NOMO-1 treated with dmso at 0.1 percent for 144 hours (cell line): ENCODE results near the gene MYO1E.
"Not testable (repeated sequence)": the region's sequence is repeated elsewhere in the genome, so short reads cannot be mapped to it uniquely, and the experiment has no call there.

ENCODE experiments used
- DNase-seq: peaks from one replicate; lab custom pipeline; 2025; ENCODE audit not compliant: unreplicated experiment; lab: John Stamatoyannopoulos, UW

The MYO1E gene

DNA sequence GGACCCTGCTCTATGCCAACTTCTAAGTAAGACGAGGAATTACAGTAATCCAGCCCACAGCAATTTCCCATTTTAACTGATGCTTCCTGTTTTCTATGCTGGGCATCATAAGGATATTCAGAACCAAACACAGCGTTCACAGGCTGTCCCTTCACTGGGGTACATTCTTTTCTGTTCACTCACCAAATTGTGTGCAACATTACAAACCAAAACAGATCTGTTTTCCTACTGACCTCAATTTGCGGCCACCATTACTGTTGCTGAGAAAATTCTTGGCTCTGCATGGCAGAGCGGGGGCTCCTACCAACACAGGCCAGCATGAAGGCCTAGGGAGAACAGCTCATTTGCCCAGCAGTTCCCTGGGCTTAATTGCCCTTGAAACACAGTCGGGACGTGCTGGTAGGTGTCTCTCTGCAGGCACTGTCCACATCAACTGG lies 76.5 kb downstream of the MYO1E start:
- no peak for DNase-seq

DNA sequence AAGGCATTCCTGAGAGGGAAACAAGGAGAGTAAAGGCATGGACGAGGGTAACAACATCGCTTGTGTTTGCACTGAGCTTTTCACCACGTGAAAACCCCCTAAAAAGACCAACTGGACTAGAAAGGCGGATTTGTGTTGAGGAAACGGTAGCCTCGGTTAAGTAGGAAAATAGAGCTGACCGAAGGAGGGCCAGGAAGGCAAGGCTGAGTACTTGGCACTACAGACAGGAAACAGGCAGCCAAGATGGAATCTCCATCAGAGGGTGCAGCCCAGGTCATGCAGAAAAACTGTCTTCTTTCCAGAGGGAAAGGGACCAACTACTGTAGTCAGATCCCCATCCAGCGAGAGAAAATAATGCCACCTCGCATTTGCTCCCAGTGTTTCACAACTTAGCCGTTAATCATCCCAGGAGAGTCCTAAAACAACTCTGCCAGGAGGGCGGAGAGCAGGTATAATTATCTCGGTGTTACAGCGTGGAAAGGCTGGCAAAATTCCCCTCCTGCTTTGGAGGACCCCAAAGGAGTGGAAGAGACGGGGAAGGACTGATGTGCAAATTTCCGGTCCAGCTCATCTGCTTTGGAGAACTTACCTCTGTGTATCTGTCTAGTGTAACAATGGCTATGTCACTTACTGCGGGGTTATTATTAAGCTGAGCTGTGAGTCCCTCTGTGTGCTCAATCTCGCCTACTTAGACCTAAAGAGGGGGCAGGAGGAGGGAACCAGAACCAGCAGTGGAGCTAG lies 77.2 kb downstream of the MYO1E start:
- DNase-seq, result no peak

DNA sequence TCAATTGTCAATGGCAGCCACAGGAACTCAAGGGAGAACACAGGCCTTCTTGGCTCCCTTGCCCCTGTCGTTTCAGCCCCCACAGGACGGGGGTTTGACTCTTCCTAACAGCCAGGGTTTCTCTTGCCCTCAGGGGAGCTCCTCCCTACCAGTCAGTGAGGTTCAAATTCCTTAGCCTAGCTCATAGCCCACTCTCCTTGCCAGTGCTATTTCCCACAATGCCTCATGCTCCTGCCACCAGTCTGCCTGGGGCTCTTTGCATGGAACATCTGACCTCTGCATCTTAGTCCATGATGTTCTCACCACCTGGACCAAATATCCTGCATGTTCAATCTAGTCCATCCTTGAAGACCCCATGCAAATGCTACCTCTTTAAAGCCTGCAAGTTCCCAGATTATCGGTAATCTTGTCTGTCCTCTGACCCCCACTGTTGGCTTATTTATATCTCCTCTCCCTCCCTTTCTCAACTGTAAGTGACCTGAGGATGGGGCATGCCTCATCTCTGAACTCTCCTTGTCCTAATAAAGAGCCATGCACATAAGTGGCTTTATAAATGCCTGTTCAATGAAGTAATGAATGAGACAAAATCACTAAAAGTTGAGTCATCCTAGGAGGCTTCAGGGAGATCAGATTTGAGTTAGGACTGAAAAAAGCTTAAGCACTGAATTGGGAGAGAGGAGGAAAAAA lies 78.0 kb downstream of the MYO1E start:
- DNase-seq, result no peak

DNA sequence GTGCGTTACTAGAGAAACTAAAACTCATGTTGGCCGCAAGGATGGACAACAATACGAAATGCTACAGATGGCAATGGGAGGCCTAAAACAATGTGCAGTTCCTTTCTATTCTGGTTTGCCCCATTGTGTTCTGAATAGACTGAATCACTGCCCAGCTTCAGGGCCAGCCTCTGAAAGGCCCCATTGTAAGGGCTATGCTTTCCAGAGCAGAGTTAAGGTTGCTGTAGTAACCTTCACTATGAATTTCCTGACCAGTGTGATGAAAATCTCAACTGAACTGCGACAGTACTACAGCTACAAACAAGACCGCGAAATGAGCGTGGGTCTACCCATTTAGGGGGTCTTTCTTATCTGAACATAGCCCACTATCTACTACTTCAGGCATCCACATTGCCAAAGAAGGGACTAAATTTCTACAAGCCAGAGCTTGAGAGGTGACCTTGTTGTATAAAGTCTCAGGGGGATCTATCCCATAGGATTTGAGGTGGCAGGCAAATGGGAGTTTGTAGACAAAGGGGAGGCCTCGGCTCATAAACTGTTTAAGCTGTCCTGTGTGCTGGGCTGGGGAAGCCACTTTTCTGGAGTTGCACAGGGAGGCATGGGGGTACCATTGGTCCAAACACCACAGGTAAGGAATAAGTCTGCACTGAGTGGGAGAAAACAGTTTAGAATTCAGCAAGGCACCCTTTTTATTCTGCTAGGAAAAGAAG lies 80.1 kb downstream of the MYO1E start:
- no peak for DNase-seq

DNA sequence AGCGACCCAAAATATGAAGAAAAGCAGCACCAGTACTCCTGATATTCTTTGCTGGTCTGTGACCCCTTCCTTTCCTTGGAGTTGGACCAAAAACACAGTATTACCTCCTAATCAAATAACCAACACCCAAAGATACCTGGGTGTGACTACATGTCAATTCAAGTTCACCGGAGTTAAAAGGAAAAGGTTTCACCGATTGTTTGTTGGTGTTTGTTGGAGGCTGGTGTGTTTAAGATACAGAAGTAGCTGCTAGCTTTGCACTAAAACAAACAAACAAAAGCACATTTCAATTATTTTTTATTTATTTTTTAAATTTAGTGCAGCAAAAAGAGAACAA lies 81.5 kb downstream of the MYO1E start:
- DNase-seq, result no peak

DNA sequence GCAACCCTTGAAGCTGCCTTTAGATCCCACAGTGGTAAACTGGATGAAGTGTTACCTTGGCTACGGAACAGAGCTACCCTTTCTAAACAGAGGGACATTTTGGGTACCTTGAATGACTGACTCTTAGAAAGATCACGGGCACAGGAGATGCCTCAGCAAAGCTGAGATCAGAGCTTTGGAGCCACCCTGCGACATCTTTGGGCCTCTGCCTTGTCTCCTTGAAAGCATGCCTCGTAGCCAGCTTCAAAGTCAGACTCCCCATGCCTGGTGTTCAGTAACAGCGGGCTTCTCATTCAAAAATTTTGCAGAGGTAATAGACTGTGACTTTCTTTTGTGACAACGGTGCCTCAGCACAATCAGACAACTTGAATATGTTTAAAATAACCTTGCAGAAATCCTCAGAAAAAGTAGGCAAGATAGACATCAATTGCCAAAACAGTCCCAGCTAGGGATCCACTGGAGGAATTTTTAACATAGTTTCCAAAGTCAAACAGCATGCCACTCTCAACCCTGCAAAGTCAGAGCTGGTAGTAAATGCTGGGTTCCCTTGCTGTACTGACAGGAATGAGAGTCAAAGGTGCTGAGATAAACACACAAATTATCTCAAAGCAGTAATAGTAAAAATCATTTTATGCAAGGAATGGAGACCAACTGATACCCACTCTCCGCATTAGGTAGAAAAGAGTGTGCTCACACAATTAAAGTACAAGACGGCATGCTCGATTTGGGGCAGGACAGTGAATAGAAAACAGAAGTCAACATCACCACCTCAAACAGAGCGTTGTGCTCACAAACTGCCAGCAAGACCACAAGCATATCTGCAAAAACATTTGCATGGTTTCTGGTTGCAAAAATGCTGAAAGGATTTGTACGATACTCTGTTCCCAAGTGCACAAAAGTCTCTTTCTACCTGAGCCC lies 82.1 kb downstream of the MYO1E start:
- DNase-seq, result no peak

DNA sequence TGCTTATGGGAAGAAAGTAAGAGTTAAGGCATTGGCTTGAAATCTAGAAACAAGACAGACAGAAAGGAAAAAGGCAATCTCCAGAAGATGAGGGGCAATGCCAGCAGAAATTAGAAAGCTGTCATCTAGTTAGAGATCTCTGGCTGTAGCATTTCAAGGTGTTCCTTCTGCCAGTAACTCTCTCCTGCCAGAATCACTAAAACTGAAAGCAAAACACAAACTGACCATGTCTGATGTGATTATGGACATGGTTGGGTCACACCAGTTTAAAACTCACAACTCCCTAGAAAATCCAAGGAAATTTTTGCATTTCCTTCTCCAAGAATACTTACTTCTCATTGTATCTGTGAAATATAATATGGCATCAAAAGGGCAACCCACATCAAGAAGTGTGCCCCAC lies 83.1 kb downstream of the MYO1E start:
- DNase-seq, result no peak

DNA sequence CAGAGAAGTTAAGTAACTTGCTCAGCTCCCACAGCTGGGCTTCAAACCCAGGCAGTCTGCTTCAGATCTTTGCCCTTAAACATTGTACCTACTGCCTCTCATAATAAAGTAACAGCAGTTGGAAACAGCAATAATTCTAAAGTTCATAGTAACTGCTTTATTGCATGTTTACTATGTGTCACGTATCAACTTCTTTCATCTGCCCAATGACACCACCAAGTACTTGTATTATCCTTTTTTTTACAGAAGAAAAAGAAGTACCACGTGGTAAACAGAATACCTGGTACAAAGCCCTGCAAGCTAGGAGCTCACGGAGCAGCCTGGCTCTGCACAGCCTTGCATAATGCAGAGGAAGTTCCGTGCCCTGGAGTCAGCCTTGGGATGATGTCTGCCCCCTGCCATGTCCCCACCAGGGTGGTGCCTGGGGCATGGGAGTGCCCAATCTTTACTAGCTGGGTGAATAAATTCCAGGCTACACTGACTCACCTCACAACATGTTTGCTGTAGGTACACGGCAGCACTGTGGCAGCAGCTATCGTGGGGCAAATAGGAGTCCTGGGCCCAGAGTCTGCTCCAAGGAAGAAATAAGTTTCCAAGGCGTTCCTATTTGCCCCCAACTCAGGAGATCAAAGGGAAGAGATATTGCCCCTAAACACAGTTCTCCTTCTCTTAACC lies 88.8 kb downstream of the MYO1E start:
- no peak for DNase-seq

DNA sequence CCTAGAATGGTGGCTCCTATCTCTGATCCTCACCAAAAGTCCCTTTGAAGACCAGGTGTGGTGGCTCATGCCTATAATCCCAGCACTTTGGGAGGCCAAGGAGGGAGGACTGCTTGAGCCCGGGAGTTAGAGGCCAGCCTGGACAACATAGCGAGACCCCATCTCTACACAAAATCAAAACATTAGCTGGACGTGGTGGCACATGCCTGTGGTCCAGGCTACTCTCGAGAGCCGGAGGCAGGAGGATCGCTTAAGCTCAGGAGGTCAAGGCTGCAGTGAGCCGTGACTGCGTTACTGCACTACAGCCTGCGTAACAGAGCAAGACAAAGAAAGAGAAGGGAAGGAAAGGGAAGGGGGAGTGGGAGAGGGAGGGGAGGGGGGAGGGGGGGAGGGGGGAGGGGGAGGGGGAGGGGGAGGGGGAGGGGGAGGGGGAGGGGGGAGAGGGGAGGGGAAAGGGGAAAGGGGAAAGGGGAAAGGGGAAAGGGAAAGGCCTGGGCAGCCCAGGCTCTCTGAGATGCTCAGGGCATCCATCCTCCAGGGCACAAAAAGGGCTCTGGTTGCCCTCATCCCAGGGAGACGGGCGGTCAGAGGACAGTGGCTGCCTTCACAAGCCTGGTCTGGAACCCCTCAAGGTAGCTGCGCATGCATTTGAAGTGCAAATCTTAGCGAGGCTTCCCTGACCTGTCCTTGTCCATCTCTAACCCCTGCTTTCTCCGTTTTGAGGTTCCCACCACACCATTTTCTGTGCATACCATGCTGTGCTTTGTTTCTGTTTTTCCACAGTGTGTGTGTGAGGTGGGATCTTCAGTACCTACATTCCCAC lies 89.9 kb downstream of the MYO1E start:
- no peak for DNase-seq

DNA sequence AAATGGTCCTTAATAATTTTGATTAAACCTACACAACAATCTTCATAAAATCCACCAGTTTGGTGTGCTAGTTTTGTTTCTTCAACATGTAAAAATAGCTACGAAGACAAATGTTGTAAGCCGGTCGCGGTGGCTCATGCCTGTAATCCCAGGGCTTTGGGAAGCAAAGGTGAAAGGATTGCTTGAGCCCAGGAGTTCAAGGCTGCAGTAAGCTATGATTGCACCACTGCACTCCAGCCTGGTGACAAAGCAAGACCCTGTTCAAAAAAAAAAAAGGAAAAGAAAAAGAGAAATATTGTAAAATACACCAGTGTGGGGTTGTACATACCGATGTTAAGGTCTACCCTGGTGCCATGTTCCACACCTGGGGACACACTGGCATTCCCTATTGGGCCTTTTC lies 91.0 kb downstream of the MYO1E start:
- no peak for DNase-seq

DNA sequence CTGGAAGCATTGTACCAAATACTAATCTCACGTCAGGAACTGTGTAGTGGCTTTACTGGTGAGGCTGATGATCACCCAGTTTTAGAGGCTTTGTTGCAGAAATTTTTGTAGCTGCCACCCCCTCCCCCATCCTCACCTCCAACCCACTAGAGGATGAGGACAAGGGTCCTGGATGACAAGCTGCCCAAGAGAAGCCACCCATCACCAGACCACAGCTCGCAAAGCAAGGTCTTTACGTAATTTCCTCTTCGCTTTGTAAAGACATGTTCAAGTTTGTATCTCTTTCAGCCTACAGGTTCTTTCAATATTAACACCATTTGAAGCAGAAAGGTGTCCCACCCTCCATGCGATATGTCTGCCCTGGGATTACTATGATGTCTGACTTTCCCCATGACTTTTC lies 91.8 kb downstream of the MYO1E start:
- no peak for DNase-seq

DNA sequence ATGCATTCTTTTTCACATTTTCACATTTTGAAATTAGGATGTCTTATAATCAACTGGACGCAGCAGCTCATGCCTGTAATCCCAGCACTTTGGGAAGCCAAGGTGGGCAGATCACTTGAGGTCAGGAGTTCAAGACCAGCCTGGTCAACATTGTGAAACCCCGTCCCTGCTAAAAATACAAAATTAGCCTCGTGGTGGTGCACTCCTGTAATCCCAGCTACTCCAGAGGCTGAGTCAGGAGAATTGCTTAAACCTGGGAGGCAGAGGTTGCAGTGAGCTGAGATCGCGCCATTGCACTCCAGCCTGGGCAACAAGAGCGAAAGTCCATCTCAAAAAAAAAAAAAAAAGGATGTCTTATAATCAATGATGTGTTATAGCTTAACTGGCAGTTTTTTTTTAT lies 92.4 kb downstream of the MYO1E start:
- not testable (repeated sequence) for DNase-seq

DNA sequence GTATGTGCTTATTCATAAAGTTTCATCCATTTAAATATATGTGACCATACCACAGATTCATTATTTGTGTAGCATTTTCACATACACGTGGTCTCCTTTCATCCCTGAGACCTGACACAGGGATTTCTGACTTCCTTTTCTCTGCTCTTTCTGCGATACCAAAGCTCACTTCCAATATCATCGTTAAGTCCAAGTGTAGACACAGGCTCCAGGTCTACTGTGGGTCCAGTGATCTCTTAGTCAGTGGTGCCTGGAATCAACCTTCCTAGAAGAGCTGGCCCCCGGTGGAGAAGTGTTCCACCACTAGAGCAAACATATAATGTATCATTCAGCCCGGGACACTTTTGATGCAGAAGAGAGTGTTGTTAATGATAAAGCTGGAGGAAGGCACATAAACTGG lies 93.6 kb downstream of the MYO1E start:
- DNase-seq, result no peak

DNA sequence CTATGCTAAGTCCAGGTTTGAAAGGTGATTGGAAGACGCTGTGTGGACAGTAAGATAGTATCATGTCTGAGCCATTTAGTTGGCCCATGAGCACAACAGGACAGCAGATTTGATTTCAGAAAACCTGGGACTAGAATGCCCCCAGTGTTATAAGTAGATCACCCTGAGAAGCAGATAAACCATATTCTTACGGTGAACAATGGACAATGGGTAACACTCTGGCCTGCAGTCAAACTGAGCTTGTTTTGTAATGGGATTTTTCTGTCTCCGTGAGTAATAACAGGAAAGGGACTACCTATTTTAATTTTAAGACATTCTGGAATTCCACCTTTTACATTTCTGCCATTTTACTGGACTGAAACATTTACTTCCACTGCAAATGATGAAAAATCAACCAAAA lies 94.6 kb downstream of the MYO1E start:
- no peak for DNase-seq

DNA sequence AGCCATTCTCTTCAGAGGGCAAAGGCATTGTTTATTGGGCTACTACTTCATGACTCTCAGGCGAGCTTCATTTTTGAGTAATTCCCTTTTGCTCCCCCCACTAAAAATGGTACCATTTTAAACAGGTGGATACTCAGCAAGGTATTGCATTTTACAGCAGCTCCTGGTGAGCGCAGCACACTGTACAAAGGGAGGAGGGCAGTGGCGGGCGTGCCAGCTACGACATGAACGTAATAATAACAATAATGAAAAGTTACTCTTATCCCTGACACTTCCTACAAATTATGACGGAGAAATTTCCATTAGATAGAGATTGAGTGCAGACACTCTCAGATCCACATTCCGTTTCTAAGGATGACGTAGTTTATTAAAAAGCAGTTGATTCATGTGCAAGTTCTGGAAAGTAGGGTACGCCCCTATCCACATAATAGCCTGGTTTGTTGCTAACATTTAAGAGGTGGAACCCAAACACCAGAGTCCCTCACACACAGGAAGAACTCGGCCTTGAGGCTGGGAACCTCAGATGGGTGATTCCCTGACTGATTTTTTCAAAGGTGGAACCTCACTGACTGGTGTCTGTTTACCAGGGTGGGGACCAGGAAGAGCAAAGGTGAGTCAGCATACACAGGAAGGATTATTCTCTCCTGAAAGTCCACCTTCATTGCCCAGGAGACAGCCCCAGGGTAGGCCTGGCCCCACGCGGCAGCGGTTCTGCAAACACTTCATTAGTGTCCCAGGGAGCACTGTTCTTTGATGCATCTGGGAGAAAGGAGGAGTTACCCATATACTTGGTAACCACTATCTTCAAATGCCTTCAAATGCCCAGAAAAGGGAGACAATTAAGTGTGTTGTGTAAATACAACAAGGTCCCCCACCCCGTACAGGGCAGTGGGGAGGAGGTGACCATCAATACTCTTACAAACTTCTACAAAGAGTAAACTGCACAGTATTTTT lies 96.2 kb downstream of the MYO1E start:
- DNase-seq, result no peak

DNA sequence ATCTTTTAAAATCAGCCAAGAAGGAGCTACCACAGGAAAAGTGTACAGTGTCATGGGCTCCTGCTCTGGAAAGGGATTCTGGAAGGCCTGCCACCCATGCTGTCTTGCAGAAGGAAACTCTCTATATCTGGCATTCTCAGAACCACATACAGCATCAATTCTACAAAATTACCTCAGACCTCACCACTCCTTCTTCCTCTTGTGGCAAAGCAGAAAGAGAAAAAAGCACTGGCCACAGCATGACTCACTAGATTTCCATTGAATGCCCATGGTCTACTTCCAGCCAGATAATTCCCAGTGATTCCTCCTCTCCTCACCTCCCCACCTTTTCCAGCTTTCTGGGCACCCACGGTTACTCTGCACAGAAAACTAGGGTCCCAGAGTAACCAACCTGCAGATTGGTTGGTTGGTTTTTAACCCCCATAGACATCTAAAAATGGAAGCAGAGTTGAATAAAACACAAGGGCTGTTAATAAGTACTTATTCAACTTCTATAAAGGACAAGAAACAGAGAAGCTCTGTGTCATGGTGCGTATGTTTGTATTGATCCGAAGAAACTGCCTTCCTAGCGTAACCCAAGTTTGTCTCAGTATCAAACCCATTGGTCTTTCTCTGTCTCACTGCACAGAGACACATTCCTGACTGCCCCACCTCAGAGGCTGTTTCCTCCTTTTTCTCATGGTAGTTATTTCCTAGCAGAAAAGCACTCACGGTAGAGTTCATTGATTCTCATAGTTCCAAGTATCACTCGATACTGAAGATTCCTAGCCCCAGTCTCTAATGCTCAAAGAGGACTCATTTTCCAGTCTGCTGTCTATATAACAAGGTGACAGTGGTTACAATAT lies 98.3 kb downstream of the MYO1E start:
- DNase-seq, result no peak

DNA sequence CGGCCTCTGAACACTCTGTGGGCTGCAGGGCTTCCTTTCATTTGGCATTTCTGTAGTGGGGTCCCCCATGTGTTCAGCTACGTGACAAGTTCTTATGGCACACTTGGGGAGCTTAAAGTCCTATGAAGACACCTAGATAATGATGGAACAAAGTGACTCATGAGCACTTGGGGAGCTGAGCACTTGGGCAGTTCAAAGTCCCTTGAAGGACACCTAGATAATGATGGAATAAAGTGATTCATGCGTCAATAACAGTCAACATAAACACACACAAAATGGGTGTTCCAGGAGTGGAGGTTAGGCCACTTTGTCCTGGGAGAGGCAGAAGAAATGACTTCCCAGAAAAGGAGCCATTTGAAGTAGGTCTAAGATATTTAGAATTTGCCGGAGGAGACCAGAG lies 99.4 kb downstream of the MYO1E start:
- no peak for DNase-seq
